ENCODE results near the gene BROX.

- TF ChIP-seq CTCF (IDR thresholded peaks at IDR 0.05) (no peak), EP300 (IDR thresholded peaks at IDR 0.05) (no peak), POLR2AphosphoS5 (IDR thresholded peaks at IDR 0.05) (no peak), POLR2A (IDR thresholded peaks at IDR 0.05; ENCODE audit: low read depth) (no peak)
Observed at GRCh38 chr1:222768592-222768991, 56.2 kb downstream of the BROX start.

Data from esophagus muscularis mucosa (tissue), 4 donors.